Measurements from ENCODE around the gene MAZ. TPM values are rescaled to one million over a fixed set of nuclear protein-coding genes. Genes with fewer than 3 reads are reported as not detected.

The MAZ gene
- total RNA-seq, 4 donors from 2014 or later: 62.1 to 101 (median 84.8) TPM

DNA sequence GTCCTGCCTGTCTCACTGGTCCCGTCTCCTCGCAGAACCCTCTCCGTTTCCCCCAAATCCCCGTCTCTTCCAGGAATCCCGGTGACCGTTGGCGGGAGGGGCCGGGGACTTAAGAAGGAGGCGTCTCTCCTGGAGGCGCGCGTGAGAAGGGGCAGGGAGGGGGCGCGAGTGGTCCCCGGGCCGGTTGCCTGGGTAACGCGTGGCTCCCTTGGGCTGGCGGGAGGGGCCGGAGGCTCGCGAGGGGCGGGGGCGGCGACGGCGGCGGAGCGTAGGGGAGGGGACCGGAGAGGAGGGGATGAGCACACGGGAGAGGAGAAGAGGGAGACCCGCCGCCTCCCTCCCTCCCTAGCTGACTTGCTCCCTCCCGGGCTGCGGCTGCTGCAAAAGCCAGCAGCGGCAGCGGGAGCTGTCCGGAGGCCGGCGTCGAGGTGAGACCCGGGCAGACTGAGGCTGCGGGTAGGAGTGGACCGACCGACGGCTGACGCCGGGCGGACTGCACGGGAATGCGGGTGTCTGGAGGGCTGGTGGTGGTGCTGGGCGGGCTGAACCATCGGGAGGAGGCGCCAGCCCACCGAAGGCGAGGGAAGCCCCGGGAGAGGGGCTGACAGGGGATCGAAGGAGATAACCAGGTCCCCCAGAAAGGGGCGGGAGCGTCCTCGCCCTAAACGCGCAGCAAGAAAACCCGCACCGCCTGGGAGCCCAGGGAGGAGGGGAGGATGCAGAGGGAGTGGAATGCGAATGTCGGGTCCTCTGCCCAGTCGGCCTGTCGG is 5.8 kb downstream of the MAZ start, which contains the start of gene PRRT2:
PRRT2 (plus strand) TSS at position 298 of the 770 bp plus-strand sequence. CDS start 862 bp downstream, outside the sequence.
- DNase-seq (ENCODE audit: low spot score in 2 of 2): peak in 1 of 2 donors; percentile 93
- 4 to 5% methylated on average over 55 to 69 of the region's 69 CpGs for WGBS, 2 donors
- TF ChIP-seq, protein P1, sequence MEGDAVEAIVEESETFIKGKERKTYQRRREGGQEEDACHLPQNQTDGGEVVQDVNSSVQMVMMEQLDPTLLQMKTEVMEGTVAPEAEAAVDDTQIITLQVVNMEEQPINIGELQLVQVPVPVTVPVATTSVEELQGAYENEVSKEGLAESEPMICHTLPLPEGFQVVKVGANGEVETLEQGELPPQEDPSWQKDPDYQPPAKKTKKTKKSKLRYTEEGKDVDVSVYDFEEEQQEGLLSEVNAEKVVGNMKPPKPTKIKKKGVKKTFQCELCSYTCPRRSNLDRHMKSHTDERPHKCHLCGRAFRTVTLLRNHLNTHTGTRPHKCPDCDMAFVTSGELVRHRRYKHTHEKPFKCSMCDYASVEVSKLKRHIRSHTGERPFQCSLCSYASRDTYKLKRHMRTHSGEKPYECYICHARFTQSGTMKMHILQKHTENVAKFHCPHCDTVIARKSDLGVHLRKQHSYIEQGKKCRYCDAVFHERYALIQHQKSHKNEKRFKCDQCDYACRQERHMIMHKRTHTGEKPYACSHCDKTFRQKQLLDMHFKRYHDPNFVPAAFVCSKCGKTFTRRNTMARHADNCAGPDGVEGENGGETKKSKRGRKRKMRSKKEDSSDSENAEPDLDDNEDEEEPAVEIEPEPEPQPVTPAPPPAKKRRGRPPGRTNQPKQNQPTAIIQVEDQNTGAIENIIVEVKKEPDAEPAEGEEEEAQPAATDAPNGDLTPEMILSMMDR (IDR thresholded peaks at IDR 0.05): no peak
- no peak for TF ChIP-seq POLR2A (IDR thresholded peaks at IDR 0.05)
- peak within 1 kb of the TSS; percentile 21 for H3K4me3 ChIP-seq (ENCODE audit: low read depth, poor library complexity, severe bottlenecking)
- intact Hi-C loops (cut with DNase I; ENCODE audit: low total_unique reads): no loop called here

DNA sequence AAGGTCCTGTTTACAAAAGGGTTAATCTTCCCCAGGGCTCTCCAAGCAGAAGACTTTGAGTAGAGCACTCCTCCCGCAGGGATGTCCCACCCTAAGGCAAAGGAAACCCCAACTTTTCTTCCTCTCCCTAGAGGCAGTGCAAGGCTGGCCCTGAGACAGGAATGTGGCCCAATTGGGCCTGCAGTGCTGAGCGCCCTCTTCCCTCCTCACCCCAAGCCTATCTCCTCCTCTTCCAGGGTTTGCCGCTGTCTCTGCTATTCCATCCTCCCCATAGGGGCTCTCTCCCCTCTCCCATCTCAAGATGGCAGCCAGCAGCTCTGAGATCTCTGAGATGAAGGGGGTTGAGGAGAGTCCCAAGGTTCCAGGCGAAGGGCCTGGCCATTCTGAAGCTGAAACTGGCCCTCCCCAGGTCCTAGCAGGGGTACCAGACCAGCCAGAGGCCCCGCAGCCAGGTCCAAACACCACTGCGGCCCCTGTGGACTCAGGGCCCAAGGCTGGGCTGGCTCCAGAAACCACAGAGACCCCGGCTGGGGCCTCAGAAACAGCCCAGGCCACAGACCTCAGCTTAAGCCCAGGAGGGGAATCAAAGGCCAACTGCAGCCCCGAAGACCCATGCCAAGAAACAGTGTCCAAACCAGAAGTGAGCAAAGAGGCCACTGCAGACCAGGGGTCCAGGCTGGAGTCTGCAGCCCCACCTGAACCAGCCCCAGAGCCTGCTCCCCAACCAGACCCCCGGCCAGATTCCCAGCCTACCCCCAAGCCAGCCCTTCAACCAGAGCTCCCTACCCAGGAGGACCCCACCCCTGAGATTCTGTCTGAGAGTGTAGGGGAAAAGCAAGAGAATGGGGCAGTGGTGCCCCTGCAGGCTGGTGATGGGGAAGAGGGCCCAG is 6.7 kb downstream of the MAZ start:
- no peak overlapping the region for H3K4me3 ChIP-seq (ENCODE audit: low read depth, poor library complexity, severe bottlenecking)
- no peak for DNase-seq (ENCODE audit: low spot score in 2 of 2)
- intact Hi-C loops (cut with DNase I; ENCODE audit: low total_unique reads): no loop called here
- 71 to 83% methylated on average over 7 to 9 of the region's 9 CpGs for WGBS, 2 donors
- no peak for TF ChIP-seq POLR2A (IDR thresholded peaks at IDR 0.05)
- TF ChIP-seq, protein P1 (IDR thresholded peaks at IDR 0.05): no peak

DNA sequence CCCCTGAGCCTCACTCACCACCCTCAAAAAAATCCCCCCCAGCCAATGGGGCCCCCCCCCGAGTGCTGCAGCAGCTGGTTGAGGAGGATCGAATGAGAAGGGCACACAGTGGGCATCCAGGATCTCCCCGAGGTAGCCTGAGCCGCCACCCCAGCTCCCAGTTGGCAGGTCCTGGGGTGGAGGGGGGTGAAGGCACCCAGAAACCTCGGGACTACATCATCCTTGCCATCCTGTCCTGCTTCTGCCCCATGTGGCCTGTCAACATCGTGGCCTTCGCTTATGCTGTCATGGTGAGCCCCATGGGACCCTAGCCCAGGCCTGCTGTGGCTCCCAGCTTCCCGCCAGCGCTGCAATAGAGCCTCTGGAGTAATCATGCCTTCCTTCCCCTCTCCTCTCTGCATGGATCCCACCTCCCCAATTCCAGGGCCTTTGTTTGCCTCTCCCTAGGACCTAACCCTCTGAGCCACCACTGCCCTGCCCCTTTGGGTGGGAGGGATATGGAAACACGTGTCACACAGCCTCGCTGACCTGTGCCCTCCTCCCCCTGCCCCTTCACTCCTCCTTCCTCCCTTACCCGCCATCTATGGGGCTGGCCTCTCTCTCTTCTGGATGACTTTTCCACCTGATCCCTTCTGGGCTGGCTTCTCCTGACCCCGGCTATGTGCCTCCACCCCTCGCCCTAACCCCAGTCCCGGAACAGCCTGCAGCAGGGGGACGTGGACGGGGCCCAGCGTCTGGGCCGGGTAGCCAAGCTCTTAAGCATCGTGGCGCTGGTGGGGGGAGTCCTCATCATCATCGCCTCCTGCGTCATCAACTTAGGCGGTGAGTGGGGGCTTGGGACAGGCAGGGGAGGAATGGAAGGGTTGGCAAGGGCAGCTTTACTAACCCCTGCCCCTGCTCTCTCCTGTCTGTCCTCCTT is 7.6 kb downstream of the MAZ start:
- no peak for DNase-seq (ENCODE audit: low spot score in 2 of 2)
- 79 to 81% methylated on average over 24 of the region's 24 CpGs for WGBS, 2 donors
- intact Hi-C loops (cut with DNase I; ENCODE audit: low total_unique reads): no loop called here
- no peak for TF ChIP-seq POLR2A (IDR thresholded peaks at IDR 0.05)
- TF ChIP-seq, protein P1 (IDR thresholded peaks at IDR 0.05): no peak
- no peak overlapping the region for H3K4me3 ChIP-seq (ENCODE audit: low read depth, poor library complexity, severe bottlenecking)

DNA sequence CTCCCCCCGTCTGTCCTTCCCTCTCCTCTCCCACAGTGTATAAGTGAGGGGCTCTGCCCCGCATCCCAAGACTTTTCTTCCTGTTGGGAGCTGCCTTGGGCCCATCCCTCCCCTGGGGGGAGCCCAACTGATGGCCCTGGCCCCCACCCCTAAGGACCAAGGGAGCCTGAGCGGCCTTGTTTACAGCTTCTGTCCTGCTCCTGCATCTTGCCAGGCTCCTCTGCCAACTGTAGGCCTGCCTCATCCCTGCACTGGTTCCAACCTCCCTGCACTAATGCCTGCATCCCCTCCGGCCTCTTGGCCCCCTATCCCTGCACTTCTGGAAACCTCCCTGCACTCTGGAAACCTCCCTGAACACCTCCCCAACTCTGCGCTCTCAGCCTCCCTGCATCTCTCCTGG is 8.3 kb downstream of the MAZ start:
- 84 to 87% methylated on average over 5 of the region's 5 CpGs for WGBS, 2 donors
- DNase-seq (ENCODE audit: low spot score in 2 of 2): no peak
- intact Hi-C loops (cut with DNase I; ENCODE audit: low total_unique reads): no loop called here
- TF ChIP-seq, protein P1 (IDR thresholded peaks at IDR 0.05): no peak
- no peak for TF ChIP-seq POLR2A (IDR thresholded peaks at IDR 0.05)
- no peak overlapping the region for H3K4me3 ChIP-seq (ENCODE audit: low read depth, poor library complexity, severe bottlenecking)

DNA sequence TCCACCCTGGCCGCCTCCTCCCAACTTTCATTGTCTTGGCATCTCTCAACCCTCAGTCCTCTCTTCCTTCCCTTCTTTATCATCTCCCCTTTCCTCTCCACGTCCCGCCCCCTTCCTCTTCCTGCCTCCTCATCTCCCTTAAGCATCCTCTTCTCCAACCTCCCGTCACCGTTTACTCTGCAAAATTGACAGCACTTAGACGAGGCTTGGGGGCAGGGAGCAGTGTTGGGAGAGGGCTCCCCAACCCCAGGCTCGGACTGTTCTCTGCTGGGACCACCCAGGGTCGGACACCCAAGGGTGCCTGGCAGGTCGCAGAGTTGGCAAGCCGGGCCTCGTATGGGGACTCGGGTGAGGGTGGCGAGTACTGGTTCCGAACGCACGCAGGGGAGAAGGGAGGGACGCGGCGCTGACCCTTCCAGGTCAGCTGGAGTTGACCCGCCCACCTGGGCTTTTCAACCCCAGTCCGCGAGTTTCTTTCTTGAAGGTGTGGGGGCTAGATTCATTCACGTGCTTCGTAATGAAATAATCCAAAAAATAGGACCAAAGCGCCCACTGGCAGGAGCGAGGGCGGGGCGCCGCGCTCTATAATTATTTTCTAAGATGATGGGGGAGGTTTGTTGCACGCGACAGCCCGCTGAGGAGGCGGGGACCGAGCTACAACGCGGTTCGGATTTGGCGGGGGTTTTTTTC is 8.8 kb downstream of the MAZ start:
- intact Hi-C loops (cut with DNase I; ENCODE audit: low total_unique reads): no loop called here
- TF ChIP-seq POLR2A (IDR thresholded peaks at IDR 0.05): no peak
- TF ChIP-seq, protein P1 (IDR thresholded peaks at IDR 0.05): no peak
- 4 to 8% methylated on average over 39 of the region's 39 CpGs for WGBS, 2 donors
- no peak overlapping the region for H3K4me3 ChIP-seq (ENCODE audit: low read depth, poor library complexity, severe bottlenecking)
- peak in 1 of 2 donors; percentile 92 for DNase-seq (ENCODE audit: low spot score in 2 of 2)
